ENCODE results near the gene EGLN3.
"Not testable (repeated sequence)": the region's sequence is repeated elsewhere in the genome, so short reads cannot be mapped to it uniquely, and the experiment has no call there.

DNA sequence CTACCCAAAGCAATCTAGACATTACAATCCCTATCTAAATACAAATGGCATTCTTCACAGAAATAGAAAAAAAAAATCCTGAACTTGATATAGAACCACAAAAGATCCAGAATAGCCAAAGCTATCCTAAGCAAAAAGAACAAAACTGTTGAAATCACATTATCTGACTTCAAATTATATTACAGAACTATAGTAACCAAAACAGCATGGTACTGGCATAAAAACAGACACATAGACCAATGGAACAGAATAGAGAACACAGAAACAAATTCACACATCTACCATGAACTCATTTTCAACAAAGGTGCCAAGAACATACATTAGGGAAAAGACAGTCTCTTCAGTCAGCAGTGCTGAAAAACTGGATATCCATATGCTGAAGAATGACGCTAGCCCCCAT lies 19.0 kb upstream of the EGLN3 start:
- not testable (repeated sequence) for TF ChIP-seq POLR2AphosphoS5, POLR2A (IDR thresholded peaks at IDR 0.05; ENCODE audit: low read depth, low read length)
